Left renal pelvis (tissue), 4 donors: ENCODE results near the gene COPB2. TPM values are rescaled to one million over a fixed set of nuclear protein-coding genes. Genes with fewer than 3 reads are reported as not detected.
"Not testable (repeated sequence)": the region's sequence is repeated elsewhere in the genome, so short reads cannot be mapped to it uniquely, and the experiment has no call there.

Experiments
- DNase-seq, 4 donors: peaks; one replicate each; pipeline ENCODE4 v3.0.0-alpha.2; 2013; ENCODE audit warnings: low read depth in 4 of 4, low spot score in 3 of 4
- polyA plus RNA-seq, 4 donors: library from polyadenylated mRNA; unstranded; fragments of 120-200 nt; gene quantifications; one replicate each; pipeline ENCODE4 v1.2.1, GENCODE V29; 2013; ENCODE audit not compliant: insufficient read length in 4 of 4

Gene COPB2
- polyA plus RNA-seq, 4 donors: 143 to 174 (median 169) TPM

DNA sequence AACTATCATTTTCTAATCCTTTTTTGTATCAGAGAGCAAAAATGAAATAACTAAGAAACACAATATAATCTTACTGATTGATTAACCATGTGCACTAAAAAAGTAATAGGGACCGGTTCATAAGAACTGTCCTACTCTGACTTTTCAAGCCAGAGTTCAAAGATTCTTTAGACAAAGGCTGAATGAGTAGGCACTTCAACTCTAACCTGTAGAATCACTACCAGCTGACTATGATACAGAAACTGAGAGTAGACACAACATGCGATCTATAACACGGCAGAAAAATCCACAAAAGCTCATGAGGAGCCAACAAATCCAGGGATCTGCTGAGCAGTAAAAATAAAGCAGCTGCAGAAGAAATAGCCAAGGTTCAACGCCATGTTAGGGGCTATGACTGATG is 8.9 kb downstream of the COPB2 start:
- no peak for DNase-seq

DNA sequence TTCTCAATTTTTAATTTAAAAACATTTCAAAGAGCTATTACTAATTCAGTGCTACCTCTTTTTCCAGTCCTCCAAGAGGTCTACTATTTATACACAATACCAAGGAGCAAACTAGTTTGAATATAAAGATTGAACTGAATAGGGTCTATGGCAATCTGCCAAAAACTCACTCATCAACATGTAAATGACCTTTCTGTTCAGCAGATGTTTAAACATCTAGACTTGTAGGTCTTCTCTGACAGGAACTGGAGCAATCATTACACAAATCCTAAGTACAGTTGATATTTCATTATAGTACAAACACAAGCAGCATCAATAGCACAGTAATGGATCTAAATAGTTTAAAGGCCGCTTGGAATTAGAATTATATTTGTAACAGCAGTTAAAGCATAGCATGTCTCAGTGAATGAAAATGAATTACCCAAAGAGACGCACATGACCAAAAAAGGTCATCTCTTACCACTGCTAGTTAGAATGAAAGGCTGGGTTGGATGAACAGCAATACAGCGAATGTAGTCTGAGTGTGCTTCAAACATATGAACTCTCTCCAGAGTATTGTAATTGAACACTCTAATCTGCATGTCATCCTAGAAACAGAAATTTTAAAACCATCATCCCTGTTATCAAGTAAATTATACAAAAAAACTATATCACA is 10.7 kb downstream of the COPB2 start:
- DNase-seq: no peak

DNA sequence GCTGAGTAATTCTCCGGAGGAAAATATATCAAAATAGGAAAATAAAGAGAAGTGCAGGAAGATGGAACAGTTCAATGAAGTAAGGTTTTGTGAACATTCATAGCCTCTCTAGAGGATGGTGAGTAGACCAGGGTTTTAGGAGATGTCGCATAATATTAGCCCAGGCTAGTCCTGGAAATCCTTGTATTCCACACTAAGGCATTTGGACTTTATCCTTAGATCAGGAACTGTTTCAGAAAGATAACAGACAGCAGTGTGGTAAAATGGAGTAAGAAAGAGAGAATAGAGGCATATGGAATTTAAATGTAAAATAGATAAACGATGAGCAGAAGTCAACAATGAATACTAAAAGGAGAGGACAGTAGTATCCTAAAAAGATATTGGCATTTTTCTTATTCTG is 12.1 kb downstream of the COPB2 start:
- no peak for DNase-seq

- DNase-seq: no peak
Measured at GRCh38 chr3:139374099-139374498, 15.3 kb downstream of the COPB2 start.

- DNase-seq: no peak
Measured at GRCh38 chr3:139364549-139364948, 24.9 kb downstream of the COPB2 start.

DNA sequence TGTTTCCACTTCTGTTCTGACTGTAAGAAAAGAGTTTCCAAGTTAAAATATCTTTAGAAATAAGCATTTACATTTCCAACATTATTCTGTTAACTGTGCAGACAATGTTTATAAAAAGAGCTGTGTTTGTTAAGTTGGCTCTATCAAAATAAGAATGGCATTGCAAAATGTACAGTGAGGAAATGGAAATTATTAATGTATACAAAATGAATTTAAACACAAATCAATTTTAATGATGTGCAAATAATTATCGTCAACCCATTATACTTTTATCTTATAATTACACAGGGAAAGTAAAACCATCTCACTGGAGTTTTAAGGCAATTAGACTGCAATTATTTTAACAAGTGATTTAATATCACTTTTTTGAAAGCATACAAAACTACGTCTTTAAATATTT is 28.2 kb downstream of the COPB2 start:
- DNase-seq: no peak

GRCh38 chr3:139358841-139359562 is 30.4 kb downstream of the COPB2 start:
- no peak for DNase-seq

DNA sequence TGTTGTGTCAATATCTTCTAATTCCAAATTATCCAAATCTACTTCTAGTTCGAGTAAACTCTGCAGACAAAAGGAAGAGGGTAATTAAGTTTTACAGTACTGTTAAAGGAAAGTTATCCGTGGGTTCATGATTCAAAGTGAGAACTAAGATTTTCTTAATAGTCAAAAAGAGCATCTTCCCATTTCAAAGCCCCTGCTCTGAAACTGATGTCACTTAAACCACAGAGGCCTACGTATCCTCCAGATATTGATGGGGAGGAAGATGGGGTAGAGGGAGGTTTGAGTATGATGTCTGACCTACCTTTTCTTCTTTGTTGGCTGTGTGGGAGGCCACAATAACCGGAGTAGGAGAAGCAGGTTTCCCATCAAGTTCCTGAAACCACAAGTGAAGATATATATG is 31.5 kb downstream of the COPB2 start:
- no peak for DNase-seq

DNA sequence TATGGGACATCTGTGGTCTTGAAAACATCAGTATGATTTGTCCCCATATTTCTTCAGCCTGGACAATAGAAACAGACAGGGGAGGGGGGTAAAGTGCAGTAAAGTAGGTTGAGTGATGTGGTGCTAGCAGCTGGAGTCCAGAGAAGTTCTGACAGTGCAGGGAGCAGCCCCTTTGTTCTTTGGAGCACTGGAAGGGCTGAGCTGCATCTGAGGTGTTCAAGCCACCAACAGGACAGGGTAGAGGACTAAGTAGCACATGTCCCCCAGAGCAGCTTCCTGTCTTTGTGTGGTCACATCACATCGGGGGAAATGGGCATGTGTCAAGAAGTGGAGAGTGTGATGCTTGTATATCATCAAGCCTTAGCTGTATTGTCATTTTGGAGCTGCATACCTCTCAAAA is 33.6 kb downstream of the COPB2 start:
- no peak for DNase-seq

- no peak for DNase-seq
Measured at GRCh38 chr3:139355476-139355875, 34.0 kb downstream of the COPB2 start.

DNA sequence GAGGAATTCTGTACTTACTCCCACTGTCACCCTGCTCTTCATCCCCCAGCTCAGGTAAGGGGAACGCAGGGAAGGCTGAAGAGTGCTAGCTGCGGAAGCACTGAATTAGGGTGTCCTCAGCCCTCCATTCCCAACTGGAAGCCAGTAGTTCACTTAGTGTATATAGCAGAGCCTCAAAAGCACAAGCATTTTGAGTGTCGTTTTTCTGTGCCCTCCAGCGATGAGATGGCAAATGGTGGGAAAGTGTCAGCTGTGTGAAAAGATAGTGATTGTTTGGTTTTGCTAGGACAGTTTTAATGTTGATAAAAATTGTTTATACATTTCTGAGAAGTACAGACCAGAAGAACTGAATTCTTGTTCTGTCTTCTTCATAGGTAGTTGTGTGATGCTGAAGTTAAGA is 34.8 kb downstream of the COPB2 start:
- no peak for DNase-seq

- peak in 1 of 4 donors; percentile 14 for DNase-seq
Measured at GRCh38 chr3:139353920-139354556, 35.4 kb downstream of the COPB2 start.

- DNase-seq: no peak
Measured at GRCh38 chr3:139346771-139347170, 42.7 kb downstream of the COPB2 start.

GRCh38 chr3:139343895-139344856 is 45.3 kb downstream of the COPB2 start, which contains the start of gene MRPS22:
Gene MRPS22 (plus strand): TSS chr3:139344020. CDS start chr3:139344027, 7 bp downstream.
- DNase-seq: peak; percentile 46 to 69 (median 62)

- no peak for DNase-seq
Measured at GRCh38 chr3:139342054-139342453, 47.4 kb downstream of the COPB2 start.

DNA sequence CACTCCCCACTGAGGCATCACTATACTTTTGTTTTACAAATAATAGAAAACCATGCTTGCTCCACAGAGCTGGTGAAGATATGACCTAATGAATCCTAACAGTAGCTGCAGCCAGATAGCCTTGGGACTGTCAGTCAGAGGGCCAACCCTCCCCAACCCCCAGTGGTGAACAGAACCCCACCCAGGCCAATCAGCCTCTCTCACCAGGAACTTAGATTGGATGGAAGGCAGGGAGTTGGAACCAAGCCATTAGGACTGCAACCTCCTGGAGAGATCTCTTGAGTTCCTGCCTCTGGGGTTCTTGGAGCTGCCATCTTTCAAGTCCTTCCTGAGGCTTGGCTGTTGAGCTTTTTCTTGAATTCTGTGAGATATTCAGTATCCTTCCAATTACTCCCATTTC is 48.7 kb downstream of the COPB2 start:
- no peak for DNase-seq

- no peak for DNase-seq
Measured at GRCh38 chr3:139339219-139339906, 50.1 kb downstream of the COPB2 start.

- DNase-seq: no peak
Measured at GRCh38 chr3:139338405-139338804, 51.0 kb downstream of the COPB2 start.

DNA sequence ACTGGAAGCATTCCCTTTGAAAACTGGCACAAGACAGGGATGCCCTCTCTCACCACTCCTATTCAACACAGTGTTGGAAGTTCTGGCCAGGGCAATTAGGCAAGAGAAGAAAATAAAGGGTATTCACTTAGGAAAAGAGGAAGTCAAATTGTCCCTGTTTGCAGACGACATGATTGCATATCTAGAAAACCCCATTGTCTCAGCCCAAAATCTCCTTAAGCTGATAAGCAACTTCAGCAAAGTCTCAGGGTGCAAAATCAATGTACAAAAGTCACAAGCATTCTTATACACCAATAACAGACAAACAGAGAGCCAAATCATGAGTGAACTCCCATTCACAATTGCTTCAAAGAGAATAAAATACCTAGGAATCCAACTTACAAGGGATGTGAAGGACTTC is 54.8 kb downstream of the COPB2 start:
- DNase-seq: not testable (repeated sequence)

- no peak for DNase-seq
Measured at GRCh38 chr3:139332092-139332491, 57.4 kb downstream of the COPB2 start.
